Neural progenitor cell (in vitro differentiated cells): Measurements from ENCODE around the gene RASD1. TPM values are rescaled to one million over a fixed set of nuclear protein-coding genes. Genes with fewer than 3 reads are reported as not detected.
A peak's percentile ranks its signal among the peaks of the same experiment; 100 is the strongest.

Experiments
- DNase-seq: peaks from one replicate; pipeline ENCODE4 v3.0.0-alpha.2; 2016; ENCODE audit warnings: low spot score
- H2AFZ ChIP-seq: fragments of 200-600 bp; sonication (generic); replicated peaks from 2 replicates; pipeline ENCODE4 v1.6.1; 2016; ENCODE audit warnings: antibody characterized with exemption
- H3F3A ChIP-seq: fragments of 200-600 bp; sonication (generic); 2 replicates; pipeline ENCODE4 v1.6.1; 2016; ENCODE audit warnings: antibody characterized with exemption, low read depth
- H3K27ac ChIP-seq: fragments of 200-600 bp; sonication (generic); 2 replicates; pipeline ENCODE4 v1.5.1; 2016; ENCODE audit warnings: mild to moderate bottlenecking
- H3K27me3 ChIP-seq: fragments of 200-600 bp; sonication (generic); 2 replicates; pipeline ENCODE4 v1.6.1; 2016; ENCODE audit warnings: mild to moderate bottlenecking, moderate library complexity
- H3K36me3 ChIP-seq: fragments of 200-600 bp; sonication (generic); 2 replicates; pipeline ENCODE4 v1.5.1; 2016
- H3K4me1 ChIP-seq: fragments of 200-600 bp; sonication (generic); 2 replicates; pipeline ENCODE4 v1.6.1; 2016; ENCODE audit warnings: mixed run types
- H3K4me2 ChIP-seq: fragments of 200-600 bp; sonication (generic); 2 replicates; pipeline ENCODE4 v1.6.1; 2016
- H3K4me3 ChIP-seq: fragments of 200-600 bp; sonication (generic); 2 replicates; pipeline ENCODE4 v1.5.1; 2016
- H3K79me2 ChIP-seq: fragments of 200-600 bp; sonication (generic); 2 replicates; pipeline ENCODE4 v1.6.1; 2016; ENCODE audit warnings: low read depth
- H3K9ac ChIP-seq: fragments of 200-600 bp; sonication (generic); 2 replicates; pipeline ENCODE4 v1.6.1; 2016
- H3K9me3 ChIP-seq: fragments of 200-600 bp; sonication (generic); 2 replicates; pipeline ENCODE4 v1.5.1; 2016; ENCODE audit warnings: low read depth
- H4K20me1 ChIP-seq: fragments of 200-600 bp; sonication (generic); 2 replicates; pipeline ENCODE4 v1.6.1; 2016; ENCODE audit warnings: low read depth
- H3K27ac Mint-ChIP-seq: 3 replicates; pipeline ENCODE4 v1.8.0; 2021; ENCODE audit warnings: mixed read lengths
- H3K27me3 Mint-ChIP-seq: 2 replicates; pipeline ENCODE4 v1.8.0; 2022; ENCODE audit warnings: low read depth, mild to moderate bottlenecking, inconsistent platforms, moderate library complexity, mixed read lengths; ENCODE audit not compliant: insufficient read depth
- H3K36me3 Mint-ChIP-seq: 3 replicates; pipeline ENCODE4 v1.8.0; 2021; ENCODE audit warnings: mixed read lengths
- H3K4me1 Mint-ChIP-seq: 3 replicates; pipeline ENCODE4 v1.8.0; 2021; ENCODE audit warnings: mixed read lengths
- H3K4me3 Mint-ChIP-seq: 3 replicates; pipeline ENCODE4 v1.8.0; 2021; ENCODE audit warnings: mild to moderate bottlenecking, moderate library complexity, mixed read lengths
- H3K9me3 Mint-ChIP-seq: 3 replicates; pipeline ENCODE4 v1.8.0; 2020; ENCODE audit warnings: mixed read lengths
- EZH2 ChIP-seq: fragments of 200-600 bp; sonication (generic); IDR thresholded peaks from 2 replicates; pipeline ENCODE4 v1.6.1; 2017; ENCODE audit warnings: antibody characterized with exemption, mild to moderate bottlenecking, moderate library complexity
- EZH2phosphoT487 ChIP-seq: fragments of 200-600 bp; sonication (generic); IDR thresholded peaks from 2 replicates; pipeline ENCODE4 v1.6.1; 2017; ENCODE audit warnings: antibody characterized with exemption
- total RNA-seq: library from RNA; depleted of rRNA; stranded (reverse); fragments of >200 nt; gene quantifications from 2 replicates; pipeline ENCODE4 v1.2.3, GENCODE V29; 2015; ENCODE audit warnings: low replicate concordance
- TF ChIP-seq, protein P1 (sequence below): fragments of 200-600 bp; sonication (generic); IDR thresholded peaks from 2 replicates; pipeline ENCODE4 v1.5.1; 2017; ENCODE audit warnings: antibody characterized with exemption, mild to moderate bottlenecking

Gene RASD1
- total RNA-seq, 1 donor from 2014 or later, result 0.88 TPM

GRCh38 chr17:17503566-17504130, 7.5 kb upstream of the RASD1 start:
- H3K27me3 ChIP-seq, result no peaks in the 10 kb centered on the region
- H2AFZ ChIP-seq, result no peak overlapping the region
- no peaks in the 10 kb centered on the region for H3K79me2 ChIP-seq
- no peaks in the 10 kb centered on the region for H3K9me3 ChIP-seq
- H3K27ac Mint-ChIP-seq, result peak overlapping the region; percentile 0
- no peaks in the 10 kb centered on the region for H3K36me3 ChIP-seq
- no peaks in the 10 kb centered on the region for H3K27me3 Mint-ChIP-seq
- no peaks in the 10 kb centered on the region for H3K36me3 Mint-ChIP-seq
- H3K9ac ChIP-seq, result no peak overlapping the region
- DNase-seq, result no peak
- no peak overlapping the region for H3K27ac ChIP-seq
- peaks cover 5% of the 10 kb centered on the region for H3K4me1 ChIP-seq
- H4K20me1 ChIP-seq, result no peaks in the 10 kb centered on the region
- H3K4me3 Mint-ChIP-seq, result peak overlapping the region; percentile 43
- peak overlapping the region; percentile 23 for H3K4me2 ChIP-seq
- no peaks in the 10 kb centered on the region for H3F3A ChIP-seq
- no peak for TF ChIP-seq EZH2
- TF ChIP-seq, protein P1, sequence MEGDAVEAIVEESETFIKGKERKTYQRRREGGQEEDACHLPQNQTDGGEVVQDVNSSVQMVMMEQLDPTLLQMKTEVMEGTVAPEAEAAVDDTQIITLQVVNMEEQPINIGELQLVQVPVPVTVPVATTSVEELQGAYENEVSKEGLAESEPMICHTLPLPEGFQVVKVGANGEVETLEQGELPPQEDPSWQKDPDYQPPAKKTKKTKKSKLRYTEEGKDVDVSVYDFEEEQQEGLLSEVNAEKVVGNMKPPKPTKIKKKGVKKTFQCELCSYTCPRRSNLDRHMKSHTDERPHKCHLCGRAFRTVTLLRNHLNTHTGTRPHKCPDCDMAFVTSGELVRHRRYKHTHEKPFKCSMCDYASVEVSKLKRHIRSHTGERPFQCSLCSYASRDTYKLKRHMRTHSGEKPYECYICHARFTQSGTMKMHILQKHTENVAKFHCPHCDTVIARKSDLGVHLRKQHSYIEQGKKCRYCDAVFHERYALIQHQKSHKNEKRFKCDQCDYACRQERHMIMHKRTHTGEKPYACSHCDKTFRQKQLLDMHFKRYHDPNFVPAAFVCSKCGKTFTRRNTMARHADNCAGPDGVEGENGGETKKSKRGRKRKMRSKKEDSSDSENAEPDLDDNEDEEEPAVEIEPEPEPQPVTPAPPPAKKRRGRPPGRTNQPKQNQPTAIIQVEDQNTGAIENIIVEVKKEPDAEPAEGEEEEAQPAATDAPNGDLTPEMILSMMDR, result no peak
- no peak for TF ChIP-seq EZH2phosphoT487
- H3K9me3 Mint-ChIP-seq, result no peaks in the 10 kb centered on the region
- H3K4me3 ChIP-seq, result no peak overlapping the region
- H3K4me1 Mint-ChIP-seq, result peaks cover 20% of the 10 kb centered on the region

- no peaks in the 10 kb centered on the region for H3K36me3 ChIP-seq
- H3K9ac ChIP-seq, result no peak overlapping the region
- no peaks in the 10 kb centered on the region for H3K9me3 Mint-ChIP-seq
- no peaks in the 10 kb centered on the region for H3K36me3 Mint-ChIP-seq
- no peaks in the 10 kb centered on the region for H3F3A ChIP-seq
- H3K27me3 ChIP-seq, result no peaks in the 10 kb centered on the region
- no peaks in the 10 kb centered on the region for H3K27me3 Mint-ChIP-seq
- H3K4me1 ChIP-seq, result peaks cover 5% of the 10 kb centered on the region
- H3K4me2 ChIP-seq, result no peak overlapping the region
- peaks cover 20% of the 10 kb centered on the region for H3K4me1 Mint-ChIP-seq
- no peak for DNase-seq
- no peaks in the 10 kb centered on the region for H4K20me1 ChIP-seq
- H3K4me3 Mint-ChIP-seq, result peak overlapping the region; percentile 27
- H2AFZ ChIP-seq, result no peak overlapping the region
- H3K9me3 ChIP-seq, result no peaks in the 10 kb centered on the region
- no peak for TF ChIP-seq EZH2
- TF ChIP-seq, protein P1, result no peak
- no peak for TF ChIP-seq EZH2phosphoT487
- no peaks in the 10 kb centered on the region for H3K79me2 ChIP-seq
- peak overlapping the region; percentile 0 for H3K27ac Mint-ChIP-seq
- H3K4me3 ChIP-seq, result no peak overlapping the region
- no peak overlapping the region for H3K27ac ChIP-seq
Measured at GRCh38 chr17:17502741-17503565, 6.8 kb upstream of the RASD1 start.

GRCh38 chr17:17500999-17501605, 4.9 kb upstream of the RASD1 start:
- Mint-ChIP-seq H3K9me3 (no peaks in the 10 kb centered on the region), H3K27me3 (no peaks in the 10 kb centered on the region), H3K4me1 (peaks cover 23% of the 10 kb centered on the region), H3K4me3 (no peak overlapping the region), H3K27ac (no peak overlapping the region), H3K36me3 (no peaks in the 10 kb centered on the region)
- H3K27ac ChIP-seq, result no peak overlapping the region
- no peak overlapping the region for H3K4me2 ChIP-seq
- TF ChIP-seq, protein P1, result peak; percentile 51
- TF ChIP-seq EZH2phosphoT487, result no peak
- peak; percentile 59 for DNase-seq
- H2AFZ ChIP-seq, result no peak overlapping the region
- no peak overlapping the region for H3K9ac ChIP-seq
- H3K79me2 ChIP-seq, result no peaks in the 10 kb centered on the region
- H3K9me3 ChIP-seq, result no peaks in the 10 kb centered on the region
- H3K4me3 ChIP-seq, result no peak overlapping the region
- H3K4me1 ChIP-seq, result peaks cover 9% of the 10 kb centered on the region
- no peaks in the 10 kb centered on the region for H3F3A ChIP-seq
- H4K20me1 ChIP-seq, result no peaks in the 10 kb centered on the region
- H3K27me3 ChIP-seq, result peaks cover 10% of the 10 kb centered on the region
- no peaks in the 10 kb centered on the region for H3K36me3 ChIP-seq
